Measurements from ENCODE around the gene HLA-B.
"Not testable (repeated sequence)": the region's sequence is repeated elsewhere in the genome, so short reads cannot be mapped to it uniquely, and the experiment has no call there.

HLA-B gene

GRCh38 chr6:31381666-31382065, 24.7 kb upstream of the HLA-B start:
- no peak overlapping the region for H3K4me3 ChIP-seq (ENCODE audit: low read depth, low read length)
- no peak for DNase-seq (ENCODE audit: low read depth)
- TF ChIP-seq CTCF (IDR thresholded peaks at IDR 0.05; ENCODE audit: low read depth, low read length, missing control alignments) = no peak

GRCh38 chr6:31379850-31380249, 22.9 kb upstream of the HLA-B start:
- no peak for TF ChIP-seq CTCF (IDR thresholded peaks at IDR 0.05; ENCODE audit: low read depth, low read length, missing control alignments)
- H3K4me3 ChIP-seq (ENCODE audit: low read depth, low read length) = no peak overlapping the region
- DNase-seq (ENCODE audit: low read depth) = no peak

- TF ChIP-seq CTCF (IDR thresholded peaks at IDR 0.05; ENCODE audit: low read depth, low read length, missing control alignments) = no peak
- DNase-seq (ENCODE audit: low read depth) = no peak
Observed at GRCh38 chr6:31378721-31379103, 21.7 kb upstream of the HLA-B start.

GRCh38 chr6:31378062-31378720, 21.2 kb upstream of the HLA-B start:
- TF ChIP-seq CTCF (IDR thresholded peaks at IDR 0.05; ENCODE audit: low read depth, low read length, missing control alignments) = no peak
- DNase-seq (ENCODE audit: low read depth) = no peak
- H3K4me3 ChIP-seq (ENCODE audit: low read depth, low read length) = no peak overlapping the region

More at GRCh38 chr6:31378721-31379103, 21.7 kb upstream of the HLA-B start:
- no peak overlapping the region for H3K4me3 ChIP-seq (ENCODE audit: low read depth, low read length)

- DNase-seq (ENCODE audit: low read depth) = no peak
- no peak overlapping the region for H3K4me3 ChIP-seq (ENCODE audit: low read depth, low read length)
- no peak for TF ChIP-seq CTCF (IDR thresholded peaks at IDR 0.05; ENCODE audit: low read depth, low read length, missing control alignments)
Observed at GRCh38 chr6:31377029-31377428, 20.1 kb upstream of the HLA-B start.

- DNase-seq (ENCODE audit: low read depth) = no peak
- no peak for TF ChIP-seq CTCF (IDR thresholded peaks at IDR 0.05; ENCODE audit: low read depth, low read length, missing control alignments)
- no peak overlapping the region for H3K4me3 ChIP-seq (ENCODE audit: low read depth, low read length)
Observed at GRCh38 chr6:31375699-31376098, 18.7 kb upstream of the HLA-B start.

GRCh38 chr6:31374118-31374517, 17.1 kb upstream of the HLA-B start:
- peak; percentile 44 for TF ChIP-seq CTCF (IDR thresholded peaks at IDR 0.05; ENCODE audit: low read depth, low read length, missing control alignments)
- not testable (repeated sequence) for H3K4me3 ChIP-seq (ENCODE audit: low read depth, low read length); DNase-seq (ENCODE audit: low read depth)
